K562 (cell line): ENCODE measurements around the gene LRRC75A.

Experiments used
- ATF7 ChIP-seq: fragments of 450-650 bp; IDR thresholded peaks from 2 replicates; pipeline ENCODE4 v1.7.1; 2014; ENCODE audit warnings: mild to moderate bottlenecking, moderate library complexity
- CBFB ChIP-seq: sonication (generic); formaldehyde crosslinking; IDR thresholded peaks from 2 replicates; pipeline ENCODE4 v1.4.0; 2020; ENCODE audit warnings: mild to moderate bottlenecking, missing genetic modification reagents
- GABPB1 ChIP-seq: sonication (generic); formaldehyde crosslinking; IDR thresholded peaks from 2 replicates; pipeline ENCODE4 v1.8.0; 2022; ENCODE audit warnings: mild to moderate bottlenecking, missing genetic modification reagents
- LCOR ChIP-seq: sonication (generic); formaldehyde crosslinking; IDR thresholded peaks from 2 replicates; pipeline ENCODE4 v1.8.0; 2022; ENCODE audit warnings: mild to moderate bottlenecking, missing genetic modification reagents
- MAFK ChIP-seq: IDR thresholded peaks from 2 replicates; pipeline ENCODE4 v1.6.1; 2011; ENCODE audit warnings: low read length, improper control_type of control experiment
- POLR2AphosphoS5 ChIP-seq: IDR thresholded peaks from 2 replicates; pipeline ENCODE4 v1.6.1; 2011; ENCODE audit warnings: mild to moderate bottlenecking, low read depth, low read length, moderate library complexity; ENCODE audit not compliant: control insufficient read depth, insufficient read depth
- RAD51 ChIP-seq: fragments of 450-650 bp; IDR thresholded peaks from 2 replicates; pipeline ENCODE4 v1.7.1; 2016; ENCODE audit warnings: low read depth, mild to moderate bottlenecking, borderline replicate concordance
- ZNF232 ChIP-seq: sonication (generic); formaldehyde crosslinking; IDR thresholded peaks from 2 replicates; pipeline ENCODE4 v1.8.0; 2022; ENCODE audit warnings: mild to moderate bottlenecking, missing genetic modification reagents
- ZNF274 ChIP-seq: IDR thresholded peaks from 2 replicates; pipeline ENCODE4 v1.6.1; 2011; ENCODE audit warnings: low read depth, mild to moderate bottlenecking, low read length, moderate library complexity, borderline replicate concordance
- TF ChIP-seq, protein P1 (sequence below), 2 experiments: fragments of 450-650 bp; conservative IDR thresholded peaks; 2 replicates each; pipeline ENCODE4 v1.6.1; 2017; ENCODE audit warnings: mild to moderate bottlenecking in 2 of 2, moderate library complexity in 2 of 2
- TF ChIP-seq, protein P2 (sequence below): fragments of 450-650 bp; formaldehyde crosslinking; IDR thresholded peaks from 2 replicates; pipeline ENCODE4 v1.4.0; 2020; ENCODE audit warnings: mild to moderate bottlenecking, moderate library complexity
- TF ChIP-seq, protein P3 (sequence below), 3 experiments: IDR thresholded peaks in 2 of 3; conservative IDR thresholded peaks in 1 of 3; 2 replicates each; pipeline ENCODE4 v1.5.1; 2011 to 2012; ENCODE audit warnings: low read length in 3 of 3, mild to moderate bottlenecking in 3 of 3, control low read depth in 2 of 3, improper control_type of control experiment in 1 of 3, inconsistent platforms in 1 of 3, low read depth in 1 of 3, mixed read lengths in 1 of 3, moderate library complexity in 1 of 3; ENCODE audit not compliant: insufficient read depth in 2 of 3
- TF ChIP-seq, protein P4 (sequence below): sonication (generic); formaldehyde crosslinking; IDR thresholded peaks from 2 replicates; pipeline ENCODE4 v1.8.1; 2023; ENCODE audit warnings: mild to moderate bottlenecking, missing genetic modification reagents
- TF ChIP-seq, protein P5 (sequence below): sonication (generic); formaldehyde crosslinking; IDR thresholded peaks from 2 replicates; pipeline ENCODE4 v1.9.0; 2022; ENCODE audit warnings: mild to moderate bottlenecking, missing genetic modification reagents

DNA sequence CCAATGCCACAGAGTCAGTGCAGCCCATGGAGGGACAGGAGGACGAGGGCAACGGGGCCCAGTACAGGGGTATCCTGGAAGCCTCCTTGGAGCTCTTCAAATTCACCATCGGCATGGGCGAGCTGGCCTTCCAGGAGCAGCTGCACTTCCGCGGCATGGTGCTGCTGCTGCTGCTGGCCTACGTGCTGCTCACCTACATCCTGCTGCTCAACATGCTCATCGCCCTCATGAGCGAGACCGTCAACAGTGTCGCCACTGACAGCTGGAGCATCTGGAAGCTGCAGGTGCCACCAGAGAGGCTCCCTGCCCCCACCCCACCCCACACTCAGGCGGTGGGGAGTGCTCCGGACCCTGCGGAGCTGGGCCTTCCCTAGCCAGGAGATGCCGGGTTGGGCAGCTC, 60.0 kb downstream of the LRRC75A start:
- TF ChIP-seq POLR2AphosphoS5: no peak
- TF ChIP-seq LCOR (CRISPR knock-in tag): no peak
- no peak for TF ChIP-seq ZNF232 (CRISPR knock-in tag)
- TF ChIP-seq, protein P1, sequence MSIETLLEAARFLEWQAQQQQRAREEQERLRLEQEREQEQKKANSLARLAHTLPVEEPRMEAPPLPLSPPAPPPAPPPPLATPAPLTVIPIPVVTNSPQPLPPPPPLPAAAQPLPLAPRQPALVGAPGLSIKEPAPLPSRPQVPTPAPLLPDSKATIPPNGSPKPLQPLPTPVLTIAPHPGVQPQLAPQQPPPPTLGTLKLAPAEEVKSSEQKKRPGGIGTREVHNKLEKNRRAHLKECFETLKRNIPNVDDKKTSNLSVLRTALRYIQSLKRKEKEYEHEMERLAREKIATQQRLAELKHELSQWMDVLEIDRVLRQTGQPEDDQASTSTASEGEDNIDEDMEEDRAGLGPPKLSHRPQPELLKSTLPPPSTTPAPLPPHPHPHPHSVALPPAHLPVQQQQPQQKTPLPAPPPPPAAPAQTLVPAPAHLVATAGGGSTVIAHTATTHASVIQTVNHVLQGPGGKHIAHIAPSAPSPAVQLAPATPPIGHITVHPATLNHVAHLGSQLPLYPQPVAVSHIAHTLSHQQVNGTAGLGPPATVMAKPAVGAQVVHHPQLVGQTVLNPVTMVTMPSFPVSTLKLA (conservative IDR thresholded peaks at IDR 0.05): no peak
- TF ChIP-seq, protein P2, sequence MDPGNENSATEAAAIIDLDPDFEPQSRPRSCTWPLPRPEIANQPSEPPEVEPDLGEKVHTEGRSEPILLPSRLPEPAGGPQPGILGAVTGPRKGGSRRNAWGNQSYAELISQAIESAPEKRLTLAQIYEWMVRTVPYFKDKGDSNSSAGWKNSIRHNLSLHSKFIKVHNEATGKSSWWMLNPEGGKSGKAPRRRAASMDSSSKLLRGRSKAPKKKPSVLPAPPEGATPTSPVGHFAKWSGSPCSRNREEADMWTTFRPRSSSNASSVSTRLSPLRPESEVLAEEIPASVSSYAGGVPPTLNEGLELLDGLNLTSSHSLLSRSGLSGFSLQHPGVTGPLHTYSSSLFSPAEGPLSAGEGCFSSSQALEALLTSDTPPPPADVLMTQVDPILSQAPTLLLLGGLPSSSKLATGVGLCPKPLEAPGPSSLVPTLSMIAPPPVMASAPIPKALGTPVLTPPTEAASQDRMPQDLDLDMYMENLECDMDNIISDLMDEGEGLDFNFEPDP (CRISPR knock-in tag): no peak
- no peak for TF ChIP-seq GABPB1 (CRISPR knock-in tag)
- TF ChIP-seq CBFB (CRISPR knock-in tag): no peak
- TF ChIP-seq ATF7: no peak
- TF ChIP-seq ZNF274: no peak
- TF ChIP-seq MAFK: no peak
- TF ChIP-seq, protein P3, sequence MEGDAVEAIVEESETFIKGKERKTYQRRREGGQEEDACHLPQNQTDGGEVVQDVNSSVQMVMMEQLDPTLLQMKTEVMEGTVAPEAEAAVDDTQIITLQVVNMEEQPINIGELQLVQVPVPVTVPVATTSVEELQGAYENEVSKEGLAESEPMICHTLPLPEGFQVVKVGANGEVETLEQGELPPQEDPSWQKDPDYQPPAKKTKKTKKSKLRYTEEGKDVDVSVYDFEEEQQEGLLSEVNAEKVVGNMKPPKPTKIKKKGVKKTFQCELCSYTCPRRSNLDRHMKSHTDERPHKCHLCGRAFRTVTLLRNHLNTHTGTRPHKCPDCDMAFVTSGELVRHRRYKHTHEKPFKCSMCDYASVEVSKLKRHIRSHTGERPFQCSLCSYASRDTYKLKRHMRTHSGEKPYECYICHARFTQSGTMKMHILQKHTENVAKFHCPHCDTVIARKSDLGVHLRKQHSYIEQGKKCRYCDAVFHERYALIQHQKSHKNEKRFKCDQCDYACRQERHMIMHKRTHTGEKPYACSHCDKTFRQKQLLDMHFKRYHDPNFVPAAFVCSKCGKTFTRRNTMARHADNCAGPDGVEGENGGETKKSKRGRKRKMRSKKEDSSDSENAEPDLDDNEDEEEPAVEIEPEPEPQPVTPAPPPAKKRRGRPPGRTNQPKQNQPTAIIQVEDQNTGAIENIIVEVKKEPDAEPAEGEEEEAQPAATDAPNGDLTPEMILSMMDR (IDR thresholded peaks at IDR 0.05 in 2 of 3, conservative IDR thresholded peaks at IDR 0.05 in 1 of 3; ENCODE audit: insufficient read depth in 2 of 3, low read depth in 1 of 3, low read length in 3 of 3): no peak
- TF ChIP-seq, protein P4, sequence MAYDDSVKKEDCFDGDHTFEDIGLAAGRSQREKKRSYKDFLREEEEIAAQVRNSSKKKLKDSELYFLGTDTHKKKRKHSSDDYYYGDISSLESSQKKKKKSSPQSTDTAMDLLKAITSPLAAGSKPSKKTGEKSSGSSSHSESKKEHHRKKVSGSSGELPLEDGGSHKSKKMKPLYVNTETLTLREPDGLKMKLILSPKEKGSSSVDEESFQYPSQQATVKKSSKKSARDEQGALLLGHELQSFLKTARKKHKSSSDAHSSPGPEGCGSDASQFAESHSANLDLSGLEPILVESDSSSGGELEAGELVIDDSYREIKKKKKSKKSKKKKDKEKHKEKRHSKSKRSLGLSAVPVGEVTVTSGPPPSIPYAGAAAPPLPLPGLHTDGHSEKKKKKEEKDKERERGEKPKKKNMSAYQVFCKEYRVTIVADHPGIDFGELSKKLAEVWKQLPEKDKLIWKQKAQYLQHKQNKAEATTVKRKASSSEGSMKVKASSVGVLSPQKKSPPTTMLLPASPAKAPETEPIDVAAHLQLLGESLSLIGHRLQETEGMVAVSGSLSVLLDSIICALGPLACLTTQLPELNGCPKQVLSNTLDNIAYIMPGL (CRISPR knock-in tag): no peak
- no peak for TF ChIP-seq RAD51
- TF ChIP-seq, protein P5, sequence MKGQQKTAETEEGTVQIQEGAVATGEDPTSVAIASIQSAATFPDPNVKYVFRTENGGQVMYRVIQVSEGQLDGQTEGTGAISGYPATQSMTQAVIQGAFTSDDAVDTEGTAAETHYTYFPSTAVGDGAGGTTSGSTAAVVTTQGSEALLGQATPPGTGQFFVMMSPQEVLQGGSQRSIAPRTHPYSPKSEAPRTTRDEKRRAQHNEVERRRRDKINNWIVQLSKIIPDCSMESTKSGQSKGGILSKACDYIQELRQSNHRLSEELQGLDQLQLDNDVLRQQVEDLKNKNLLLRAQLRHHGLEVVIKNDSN (CRISPR knock-in tag): no peak
